Effector memory CD4-positive, alpha-beta T cell (primary cell): ENCODE results near the gene MBNL2.

Experiments used
- DNase-seq, 3 donors: peaks; one replicate each; pipeline ENCODE4 v3.0.0-alpha.2; 2020
- H3K27ac ChIP-seq: 2 replicates; pipeline ENCODE4 v1.7.0; 2013; ENCODE audit warnings: mild to moderate bottlenecking, low read length, moderate library complexity; ENCODE audit not compliant: insufficient read depth, poor library complexity, severe bottlenecking
- H3K27me3 ChIP-seq: replicated peaks from 2 replicates; pipeline ENCODE4 v1.7.0; 2013; ENCODE audit warnings: mild to moderate bottlenecking, low read length; ENCODE audit not compliant: insufficient read depth, control insufficient read depth, poor library complexity, severe bottlenecking
- H3K36me3 ChIP-seq: 2 replicates; pipeline ENCODE4 v1.7.0; 2013; ENCODE audit warnings: mild to moderate bottlenecking, low read length, moderate library complexity; ENCODE audit not compliant: control insufficient read depth, insufficient read depth
- H3K4me1 ChIP-seq: 2 replicates; pipeline ENCODE4 v1.7.0; 2013; ENCODE audit warnings: low read length, mild to moderate bottlenecking; ENCODE audit not compliant: control insufficient read depth, insufficient read depth, poor library complexity, severe bottlenecking
- H3K4me3 ChIP-seq: 2 replicates; pipeline ENCODE4 v1.7.0; 2013; ENCODE audit warnings: low read length, low read depth, mild to moderate bottlenecking; ENCODE audit not compliant: insufficient read depth, poor library complexity, severe bottlenecking
- H3K9me3 ChIP-seq: 2 replicates; pipeline ENCODE4 v1.7.0; 2013; ENCODE audit warnings: mild to moderate bottlenecking, low read length, moderate library complexity; ENCODE audit not compliant: control insufficient read depth

Gene MBNL2

GRCh38 chr13:97433727-97434396 is 211.7 kb downstream of the MBNL2 start, which contains the start of gene RAP2A:
TSS of gene RAP2A (plus strand) at chr13:97434169. CDS start at chr13:97434471, 302 bp downstream.
- peak within 1 kb of the TSS; percentile 81 for H3K4me3 ChIP-seq
- peaks cover 17% of the 10 kb centered on the region for H3K4me1 ChIP-seq
- H3K9me3 ChIP-seq, result no peaks in the 10 kb centered on the region
- H3K27ac ChIP-seq, result peak within 1 kb of the TSS; percentile 99
- no peaks in the 10 kb centered on the region for H3K27me3 ChIP-seq
- no peaks in the 10 kb centered on the region for H3K36me3 ChIP-seq
- peak; percentile 82 to 86 (median 84) for DNase-seq

- Histone ChIP-seq H3K4me3 (peak overlapping the region; percentile 61), H3K36me3 (no peaks in the 10 kb centered on the region), H3K4me1 (peaks cover 17% of the 10 kb centered on the region), H3K27ac (peak overlapping the region; percentile 46), H3K9me3 (no peaks in the 10 kb centered on the region), H3K27me3 (no peaks in the 10 kb centered on the region)
- peak; percentile 25 to 37 (median 27) for DNase-seq
Observed at GRCh38 chr13:97434397-97435201, 212.5 kb downstream of the MBNL2 start.

- Histone ChIP-seq H3K36me3 (no peaks in the 10 kb centered on the region), H3K4me3 (peak overlapping the region; percentile 61), H3K27me3 (no peaks in the 10 kb centered on the region), H3K27ac (no peak overlapping the region), H3K4me1 (peaks cover 17% of the 10 kb centered on the region), H3K9me3 (no peaks in the 10 kb centered on the region)
- DNase-seq, result no peak
Observed at GRCh38 chr13:97435323-97435722, 213.2 kb downstream of the MBNL2 start.

GRCh38 chr13:97435794-97436193 is 213.7 kb downstream of the MBNL2 start:
- Histone ChIP-seq H3K4me3 (no peak overlapping the region), H3K4me1 (peaks cover 17% of the 10 kb centered on the region), H3K27me3 (no peaks in the 10 kb centered on the region), H3K27ac (no peak overlapping the region), H3K36me3 (no peaks in the 10 kb centered on the region), H3K9me3 (no peaks in the 10 kb centered on the region)
- no peak for DNase-seq

GRCh38 chr13:97436845-97437244 is 214.7 kb downstream of the MBNL2 start:
- no peaks in the 10 kb centered on the region for H3K36me3 ChIP-seq
- no peaks in the 10 kb centered on the region for H3K27me3 ChIP-seq
- peaks cover 17% of the 10 kb centered on the region for H3K4me1 ChIP-seq
- no peak for DNase-seq
- H3K4me3 ChIP-seq, result no peak overlapping the region
- no peaks in the 10 kb centered on the region for H3K9me3 ChIP-seq
- no peak overlapping the region for H3K27ac ChIP-seq

GRCh38 chr13:97437729-97438128 is 215.6 kb downstream of the MBNL2 start:
- DNase-seq, result no peak
- Histone ChIP-seq H3K4me3 (no peak overlapping the region), H3K27me3 (no peaks in the 10 kb centered on the region)

GRCh38 chr13:97438856-97439595 is 216.9 kb downstream of the MBNL2 start:
- DNase-seq, result no peak
- Histone ChIP-seq H3K27ac (no peak overlapping the region), H3K27me3 (no peaks in the 10 kb centered on the region), H3K36me3 (no peaks in the 10 kb centered on the region), H3K4me3 (no peak overlapping the region), H3K4me1 (peaks cover 12% of the 10 kb centered on the region), H3K9me3 (no peaks in the 10 kb centered on the region)

More at GRCh38 chr13:97437729-97438128, 215.6 kb downstream of the MBNL2 start:
- Histone ChIP-seq H3K4me1 (peaks cover 12% of the 10 kb centered on the region), H3K9me3 (no peaks in the 10 kb centered on the region), H3K36me3 (no peaks in the 10 kb centered on the region), H3K27ac (no peak overlapping the region)

- Histone ChIP-seq H3K4me3 (no peak overlapping the region), H3K27ac (no peak overlapping the region)
- no peak for DNase-seq
Observed at GRCh38 chr13:97440598-97441170, 218.6 kb downstream of the MBNL2 start.

GRCh38 chr13:97441368-97441767 is 219.2 kb downstream of the MBNL2 start:
- no peak for DNase-seq
- no peaks in the 10 kb centered on the region for H3K27me3 ChIP-seq
- H3K4me1 ChIP-seq, result no peaks in the 10 kb centered on the region
- H3K27ac ChIP-seq, result no peak overlapping the region
- no peaks in the 10 kb centered on the region for H3K9me3 ChIP-seq
- H3K4me3 ChIP-seq, result no peak overlapping the region
- H3K36me3 ChIP-seq, result no peaks in the 10 kb centered on the region

More at GRCh38 chr13:97440598-97441170, 218.6 kb downstream of the MBNL2 start:
- H3K4me1 ChIP-seq, result peaks cover 4% of the 10 kb centered on the region
- H3K9me3 ChIP-seq, result no peaks in the 10 kb centered on the region
- H3K27me3 ChIP-seq, result no peaks in the 10 kb centered on the region
- H3K36me3 ChIP-seq, result no peaks in the 10 kb centered on the region
